Ovary (tissue), 3 donors: ENCODE results near the gene JARID2.

Source experiments
- CTCF ChIP-seq, 3 donors: fragments of 450-650 bp in 2 of 3; fragments of 200-600 bp in 1 of 3; IDR thresholded peaks; one replicate each; pipeline versions ENCODE4 v1.5.1 to v1.8.0; 2016 to 2022; ENCODE audit warnings: antibody characterized with exemption in 3 of 3, mild to moderate bottlenecking in 1 of 3
- POLR2A ChIP-seq: fragments of 450-650 bp; IDR thresholded peaks from one replicate; pipeline ENCODE4 v1.6.1; 2017; ENCODE audit warnings: antibody characterized with exemption, mild to moderate bottlenecking, moderate library complexity
- donor health status: DM: no; HTN: no; CAD: no.

- TF ChIP-seq CTCF (IDR thresholded peaks at IDR 0.05), result no peak
- TF ChIP-seq POLR2A, result no peak
Measured at GRCh38 chr6:15515226-15515625, 269.4 kb downstream of the JARID2 start.
